Measurements from ENCODE around the gene AKT3. TPM values are rescaled to one million over a fixed set of nuclear protein-coding genes. Genes with fewer than 3 reads are reported as not detected.

Gene AKT3
- total RNA-seq, 1 donor from 2014 or later = 36.2 TPM

DNA sequence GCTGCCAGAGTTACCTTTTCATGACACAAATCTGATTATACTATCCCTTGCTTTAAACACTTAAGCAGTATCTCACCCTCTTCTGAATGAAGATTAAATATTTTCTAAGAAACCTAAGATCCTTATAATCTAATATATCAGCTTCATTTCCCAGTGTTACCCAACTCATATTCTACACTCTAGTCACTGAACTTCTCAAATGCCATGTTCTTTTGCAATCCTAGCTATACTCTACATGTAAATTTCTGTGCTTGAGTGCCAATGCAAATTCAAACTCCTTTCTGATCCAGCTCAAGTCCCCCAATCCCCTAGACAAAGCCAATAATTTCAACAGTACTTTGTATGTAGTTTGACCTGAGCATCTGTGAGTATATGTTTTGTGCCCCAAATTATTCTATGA lies 300.3 kb downstream of the AKT3 start:
- no peak overlapping the region for H3K27ac ChIP-seq
- H2AFZ ChIP-seq (replicated peaks) = no peak overlapping the region
- Mint-ChIP-seq H3K36me3 (peaks cover 7% of the 10 kb centered on the region), H3K4me3 (no peak overlapping the region), H3K4me1 (no peaks in the 10 kb centered on the region), H3K27ac (no peak overlapping the region), H3K27me3 (ENCODE audit: insufficient read depth, low read depth) (no peaks in the 10 kb centered on the region), H3K9me3 (no peaks in the 10 kb centered on the region)
- no peak overlapping the region for H3K4me3 ChIP-seq
- H3K9ac ChIP-seq = no peak overlapping the region
- H3F3A ChIP-seq (ENCODE audit: low read depth) = no peaks in the 10 kb centered on the region
- no peak overlapping the region for H3K4me2 ChIP-seq
- H3K36me3 ChIP-seq = no peaks in the 10 kb centered on the region
- no peaks in the 10 kb centered on the region for H3K79me2 ChIP-seq (ENCODE audit: low read depth)
- TF ChIP-seq EZH2 (IDR thresholded peaks at IDR 0.05) = no peak
- TF ChIP-seq EZH2phosphoT487 (IDR thresholded peaks at IDR 0.05) = no peak
- TF ChIP-seq, protein P1, sequence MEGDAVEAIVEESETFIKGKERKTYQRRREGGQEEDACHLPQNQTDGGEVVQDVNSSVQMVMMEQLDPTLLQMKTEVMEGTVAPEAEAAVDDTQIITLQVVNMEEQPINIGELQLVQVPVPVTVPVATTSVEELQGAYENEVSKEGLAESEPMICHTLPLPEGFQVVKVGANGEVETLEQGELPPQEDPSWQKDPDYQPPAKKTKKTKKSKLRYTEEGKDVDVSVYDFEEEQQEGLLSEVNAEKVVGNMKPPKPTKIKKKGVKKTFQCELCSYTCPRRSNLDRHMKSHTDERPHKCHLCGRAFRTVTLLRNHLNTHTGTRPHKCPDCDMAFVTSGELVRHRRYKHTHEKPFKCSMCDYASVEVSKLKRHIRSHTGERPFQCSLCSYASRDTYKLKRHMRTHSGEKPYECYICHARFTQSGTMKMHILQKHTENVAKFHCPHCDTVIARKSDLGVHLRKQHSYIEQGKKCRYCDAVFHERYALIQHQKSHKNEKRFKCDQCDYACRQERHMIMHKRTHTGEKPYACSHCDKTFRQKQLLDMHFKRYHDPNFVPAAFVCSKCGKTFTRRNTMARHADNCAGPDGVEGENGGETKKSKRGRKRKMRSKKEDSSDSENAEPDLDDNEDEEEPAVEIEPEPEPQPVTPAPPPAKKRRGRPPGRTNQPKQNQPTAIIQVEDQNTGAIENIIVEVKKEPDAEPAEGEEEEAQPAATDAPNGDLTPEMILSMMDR (IDR thresholded peaks at IDR 0.05) = no peak
- H4K20me1 ChIP-seq (ENCODE audit: low read depth) = no peaks in the 10 kb centered on the region
- H3K9me3 ChIP-seq (ENCODE audit: low read depth) = no peaks in the 10 kb centered on the region
- no peak for DNase-seq (ENCODE audit: low spot score)
- H3K27me3 ChIP-seq = no peaks in the 10 kb centered on the region
- H3K4me1 ChIP-seq = no peaks in the 10 kb centered on the region

DNA sequence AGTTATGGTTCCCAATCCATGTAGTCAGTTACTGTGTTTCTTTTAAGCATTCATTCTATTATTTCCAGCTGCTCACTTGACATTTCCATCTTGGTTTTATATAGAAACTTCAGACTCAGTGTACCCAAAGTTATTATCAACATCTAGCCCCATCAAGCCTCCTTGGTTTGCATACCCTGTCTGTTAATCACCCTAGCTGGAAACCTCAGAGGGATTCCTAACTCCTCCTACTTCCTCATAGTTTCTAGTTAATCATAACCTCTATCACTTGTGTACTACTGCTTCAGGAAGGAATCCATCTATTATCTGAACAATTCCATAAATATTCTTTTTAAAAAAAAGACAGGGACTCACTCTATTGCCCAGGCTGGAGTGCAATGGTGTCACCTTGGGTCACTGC lies 300.9 kb downstream of the AKT3 start:
- H3K4me1 Mint-ChIP-seq = no peaks in the 10 kb centered on the region
- H3K4me1 ChIP-seq = no peaks in the 10 kb centered on the region
- no peaks in the 10 kb centered on the region for H3K9me3 Mint-ChIP-seq
- no peak for DNase-seq (ENCODE audit: low spot score)
- no peaks in the 10 kb centered on the region for H3K27me3 Mint-ChIP-seq (ENCODE audit: insufficient read depth, low read depth)
- no peaks in the 10 kb centered on the region for H3K36me3 ChIP-seq
- no peak overlapping the region for H3K27ac Mint-ChIP-seq
- no peak overlapping the region for H3K9ac ChIP-seq
- no peak overlapping the region for H3K27ac ChIP-seq
- no peaks in the 10 kb centered on the region for H3K9me3 ChIP-seq (ENCODE audit: low read depth)
- no peaks in the 10 kb centered on the region for H3K79me2 ChIP-seq (ENCODE audit: low read depth)
- H3K4me2 ChIP-seq = no peak overlapping the region
- H3K27me3 ChIP-seq = no peaks in the 10 kb centered on the region
- no peaks in the 10 kb centered on the region for H4K20me1 ChIP-seq (ENCODE audit: low read depth)
- TF ChIP-seq EZH2 (IDR thresholded peaks at IDR 0.05) (no peak), EZH2phosphoT487 (IDR thresholded peaks at IDR 0.05) (no peak)
- TF ChIP-seq, protein P1 (IDR thresholded peaks at IDR 0.05) = no peak
- H3K4me3 ChIP-seq = no peak overlapping the region
- no peak overlapping the region for H3K4me3 Mint-ChIP-seq
- no peaks in the 10 kb centered on the region for H3F3A ChIP-seq (ENCODE audit: low read depth)
- no peak overlapping the region for H2AFZ ChIP-seq (replicated peaks)
- H3K36me3 Mint-ChIP-seq = peaks cover 9% of the 10 kb centered on the region

- H3K36me3 Mint-ChIP-seq = peaks cover 13% of the 10 kb centered on the region
- no peaks in the 10 kb centered on the region for H3K9me3 Mint-ChIP-seq
- Histone ChIP-seq H3K79me2 (ENCODE audit: low read depth) (no peaks in the 10 kb centered on the region), H3K27ac (no peak overlapping the region), H3F3A (ENCODE audit: low read depth) (no peaks in the 10 kb centered on the region), H3K4me1 (no peaks in the 10 kb centered on the region), H4K20me1 (ENCODE audit: low read depth) (no peaks in the 10 kb centered on the region), H3K27me3 (no peaks in the 10 kb centered on the region), H3K4me3 (no peak overlapping the region), H3K9me3 (ENCODE audit: low read depth) (no peaks in the 10 kb centered on the region), H2AFZ (replicated peaks) (no peak overlapping the region), H3K9ac (no peak overlapping the region), H3K36me3 (no peaks in the 10 kb centered on the region), H3K4me2 (no peak overlapping the region)
- no peaks in the 10 kb centered on the region for H3K4me1 Mint-ChIP-seq
- no peak for TF ChIP-seq EZH2phosphoT487 (IDR thresholded peaks at IDR 0.05)
- TF ChIP-seq, protein P1 (IDR thresholded peaks at IDR 0.05) = no peak
- no peak for TF ChIP-seq EZH2 (IDR thresholded peaks at IDR 0.05)
- H3K4me3 Mint-ChIP-seq = no peak overlapping the region
- no peak for DNase-seq (ENCODE audit: low spot score)
- H3K27ac Mint-ChIP-seq = no peak overlapping the region
- no peaks in the 10 kb centered on the region for H3K27me3 Mint-ChIP-seq (ENCODE audit: insufficient read depth, low read depth)
Measured at GRCh38 chr1:243548516-243548915, 301.5 kb downstream of the AKT3 start.

All from neural progenitor cell (in vitro differentiated cells).